Astrocyte of the cerebellum (primary cell): ENCODE results near the gene LRFN2.

Experiments used
- DNase-seq: peaks from one replicate; pipeline ENCODE4 v3.0.0-alpha.2; 2011; ENCODE audit warnings: low read depth
- H3K4me3 ChIP-seq: 2 replicates; pipeline ENCODE4 v1.5.1; 2011; ENCODE audit warnings: mild to moderate bottlenecking, low read depth, low read length, moderate library complexity
- CTCF ChIP-seq: IDR thresholded peaks from 2 replicates; pipeline ENCODE4 v1.5.1; 2012; ENCODE audit warnings: low read length, low read depth, moderate library complexity, mild to moderate bottlenecking; ENCODE audit errors: missing control alignments
- in situ Hi-C: cut with HindIII; loops from 2 replicates; pipeline ENCODE4 v1.10.0; 2017; ENCODE audit warnings: low sequenced_read_pairs

LRFN2 gene

GRCh38 chr6:40369891-40370290 lies 217.3 kb downstream of the LRFN2 start:
- DNase-seq: no peak
- in situ Hi-C loops: loop anchor here (5.0 kb wide), 1 partner anchor 38 kb away; no protein-coding TSS in a partner anchor
- TF ChIP-seq CTCF: no peak
- no peak overlapping the region for H3K4me3 ChIP-seq

DNA sequence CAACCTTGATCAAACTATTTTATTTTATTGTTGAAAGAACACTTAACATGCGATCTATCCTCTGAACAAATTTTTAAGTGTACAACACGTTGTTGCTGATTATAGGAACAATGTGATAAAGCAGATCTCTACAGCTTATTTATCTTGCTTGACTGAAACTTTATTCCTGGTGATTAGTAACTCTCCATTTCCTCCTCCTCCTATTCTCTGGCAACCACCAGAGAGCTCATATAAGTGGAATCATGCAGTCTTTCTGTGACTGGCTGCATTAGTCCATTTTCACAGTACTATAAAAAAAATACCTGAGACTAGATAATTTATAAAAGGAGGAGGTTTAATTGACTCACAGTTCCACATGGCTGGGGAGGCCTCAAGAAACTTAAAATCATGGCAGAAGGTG lies 218.1 kb downstream of the LRFN2 start:
- DNase-seq: no peak
- in situ Hi-C loops: no loop called here
- no peak for TF ChIP-seq CTCF
- no peak overlapping the region for H3K4me3 ChIP-seq

DNA sequence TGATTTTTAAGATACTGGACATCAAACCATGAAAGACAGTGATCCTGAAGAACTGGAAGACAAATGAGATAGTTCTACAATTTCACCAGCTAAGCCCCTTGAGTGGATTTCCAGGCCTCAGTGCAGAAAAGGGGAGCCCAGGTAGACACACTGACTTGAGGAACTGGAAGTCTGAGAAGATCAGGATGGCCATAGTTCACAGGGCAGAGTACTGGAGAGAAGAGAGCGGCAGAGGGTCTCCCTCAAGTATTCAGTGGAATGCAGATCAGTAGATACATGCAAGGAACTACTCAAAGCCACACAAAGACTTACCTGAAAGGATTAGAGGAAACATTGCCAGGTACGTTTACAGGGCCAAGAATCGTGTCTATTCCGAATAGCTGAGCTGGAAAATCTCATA lies 224.3 kb downstream of the LRFN2 start:
- H3K4me3 ChIP-seq: no peak overlapping the region
- in situ Hi-C loops: no loop called here
- TF ChIP-seq CTCF: no peak
- DNase-seq: no peak

DNA sequence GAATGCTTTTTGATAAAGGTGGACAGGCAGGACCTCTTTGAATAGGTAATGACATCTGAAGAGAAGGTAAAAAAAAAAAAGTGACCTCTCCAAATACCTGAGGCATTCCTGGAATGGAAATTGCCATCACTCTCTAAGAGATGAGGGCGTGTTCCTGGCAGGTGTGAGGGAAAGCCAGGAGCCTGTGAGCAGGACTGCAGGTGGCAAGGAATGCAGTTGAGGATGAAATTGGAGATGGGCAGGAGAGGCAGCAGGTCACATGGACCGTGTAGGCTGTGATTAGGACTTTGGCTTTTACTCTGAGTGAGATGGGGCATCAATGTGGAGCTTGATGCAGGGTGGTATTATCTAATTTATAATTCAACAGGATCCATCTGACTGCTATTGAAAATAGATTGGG lies 227.4 kb downstream of the LRFN2 start:
- TF ChIP-seq CTCF: no peak
- DNase-seq: no peak
- in situ Hi-C loops: no loop called here
- no peak overlapping the region for H3K4me3 ChIP-seq

DNA sequence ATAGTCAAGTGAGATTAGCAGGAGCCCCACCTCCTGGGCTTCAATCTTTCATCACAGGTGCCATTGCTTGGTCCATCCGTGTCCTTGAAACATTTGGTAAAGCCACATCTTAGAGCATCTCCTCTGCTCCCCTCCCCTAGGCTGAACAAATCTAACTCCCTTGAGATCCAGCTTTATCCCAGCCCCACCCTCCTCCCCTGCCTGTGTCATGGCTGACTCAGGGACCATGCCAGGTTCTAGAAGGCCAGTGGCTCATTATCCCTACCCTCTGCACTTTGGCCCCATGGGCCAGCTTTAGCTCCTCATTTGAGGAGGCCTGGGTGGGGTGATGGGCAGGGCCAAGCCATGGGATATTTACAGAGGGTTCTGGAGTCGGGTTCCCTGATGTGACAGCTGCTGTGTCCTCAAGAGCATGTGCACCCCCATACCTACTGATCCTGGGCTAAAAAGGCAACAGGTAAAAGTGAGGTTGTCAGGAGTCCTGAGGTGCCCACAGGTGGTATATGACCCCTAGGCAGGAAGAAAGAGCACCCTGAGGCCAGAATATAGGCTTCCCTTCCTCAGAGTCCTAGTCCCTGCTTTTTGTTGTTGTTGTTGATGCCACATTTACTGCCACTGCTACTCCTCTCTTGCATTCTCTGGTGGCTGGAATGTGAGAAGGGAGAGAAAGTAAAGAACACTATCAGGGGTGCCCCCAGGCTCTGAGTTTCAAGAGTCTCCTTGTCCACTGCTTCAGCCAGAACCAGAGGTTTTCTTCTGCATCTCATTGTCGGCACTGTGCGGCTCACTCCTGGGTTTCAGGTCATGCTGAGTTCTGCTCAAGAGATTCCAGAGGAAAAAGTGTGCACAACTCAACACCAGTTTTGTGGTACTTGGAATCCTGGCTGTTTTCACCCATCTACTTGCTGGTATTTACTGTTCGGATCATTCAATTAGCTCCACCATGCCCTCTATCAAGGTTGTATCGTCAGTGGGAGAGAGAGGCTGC lies 228.4 kb downstream of the LRFN2 start:
- in situ Hi-C loops: no loop called here
- TF ChIP-seq CTCF: no peak
- no peak overlapping the region for H3K4me3 ChIP-seq
- no peak for DNase-seq

- DNase-seq: peak; percentile 38
- in situ Hi-C loops: no loop called here
- no peak overlapping the region for H3K4me3 ChIP-seq
- TF ChIP-seq CTCF: no peak
Observed at GRCh38 chr6:40356242-40356910, 230.8 kb downstream of the LRFN2 start.
